ENCODE results near the gene PCDH9.

- TF ChIP-seq POLR2AphosphoS5 (IDR thresholded peaks at IDR 0.05): no peak
- no peak for TF ChIP-seq CTCF (IDR thresholded peaks at IDR 0.05)
- no peak for TF ChIP-seq POLR2A (IDR thresholded peaks at IDR 0.05)
Measured at GRCh38 chr13:66659286-66659685, 570.9 kb downstream of the PCDH9 start.

Measured in suprapubic skin (tissue), 4 donors.